Measurements from ENCODE around the gene SCAP. TPM values are rescaled to one million over a fixed set of nuclear protein-coding genes. Genes with fewer than 3 reads are reported as not detected.
A peak's percentile ranks its signal among the peaks of the same experiment; 100 is the strongest.

Gene SCAP
- total and polyA plus RNA-seq, 10 donors = 17.8 to 116 (median 91.9) TPM

DNA sequence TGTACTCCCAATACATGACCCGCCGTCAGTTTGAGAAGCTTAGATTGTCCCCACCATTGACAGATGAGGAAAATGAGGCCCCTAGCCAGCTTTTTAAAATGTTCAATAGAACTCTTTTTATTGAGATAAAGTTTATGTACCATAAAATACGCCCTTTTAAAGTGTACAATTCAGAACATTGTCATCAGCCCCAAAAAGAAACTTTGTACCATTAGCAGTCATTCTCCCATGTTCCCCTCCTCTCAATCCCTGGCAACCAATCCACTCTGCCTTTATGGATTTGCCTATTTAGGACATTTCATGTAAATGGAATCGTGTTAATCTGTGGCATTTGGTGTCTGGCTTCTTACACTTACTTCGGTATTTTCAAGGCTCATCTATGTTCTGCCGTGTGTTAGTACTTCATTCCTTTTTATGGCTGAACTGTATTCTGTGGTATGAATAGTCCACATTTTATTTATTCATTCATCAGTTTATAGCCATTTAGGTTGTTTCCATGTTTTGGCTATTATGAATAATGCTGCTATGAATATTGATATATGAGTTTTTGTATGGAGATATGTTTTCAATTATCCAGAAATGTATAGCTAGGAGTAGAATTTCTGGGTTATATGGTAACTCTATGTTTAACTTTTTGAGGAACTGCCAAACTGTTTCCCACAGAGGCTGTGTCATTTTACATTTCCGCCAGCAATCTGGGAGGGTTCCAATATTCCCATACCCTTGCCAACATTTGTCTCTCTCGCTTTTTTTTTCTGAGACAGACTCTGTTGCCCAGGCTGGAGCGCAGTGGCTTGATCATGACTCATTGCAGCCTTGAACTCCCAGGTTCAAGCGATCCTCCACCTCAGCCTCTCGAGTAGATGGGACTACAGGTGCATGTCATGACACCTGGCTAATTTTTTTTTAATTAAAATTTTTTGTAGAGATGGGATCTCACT is 110.3 kb downstream of the SCAP start:
- Histone ChIP-seq H3K4me3 (no peak overlapping the region), H3K27me3 (replicated peaks in 1 of 7) (no peaks in the 10 kb centered on the region), H3K9me3 (peaks cover 0 to 3% (median under 1%) of the 10 kb centered on the region in 8 donors), H3K4me1 (peaks cover 0 to 38% (median 15%) of the 10 kb centered on the region in 6 donors), H3K27ac (peak overlapping the region in 1 of 8 donors; percentile 1), H3K36me3 (no peaks in the 10 kb centered on the region)
- DNase-seq = no peak
- intact Hi-C loops (cut with DNase I; ENCODE audit: low total_unique reads) = no loop called here
- WGBS, 5 donors = 68 to 88% (median 75%) methylated on average over 11 of the region's 11 CpGs
- TF ChIP-seq POLR2AphosphoS5 (IDR thresholded peaks at IDR 0.05) (no peak), POLR2A (IDR thresholded peaks at IDR 0.05) (no peak)
- TF ChIP-seq, protein P1, sequence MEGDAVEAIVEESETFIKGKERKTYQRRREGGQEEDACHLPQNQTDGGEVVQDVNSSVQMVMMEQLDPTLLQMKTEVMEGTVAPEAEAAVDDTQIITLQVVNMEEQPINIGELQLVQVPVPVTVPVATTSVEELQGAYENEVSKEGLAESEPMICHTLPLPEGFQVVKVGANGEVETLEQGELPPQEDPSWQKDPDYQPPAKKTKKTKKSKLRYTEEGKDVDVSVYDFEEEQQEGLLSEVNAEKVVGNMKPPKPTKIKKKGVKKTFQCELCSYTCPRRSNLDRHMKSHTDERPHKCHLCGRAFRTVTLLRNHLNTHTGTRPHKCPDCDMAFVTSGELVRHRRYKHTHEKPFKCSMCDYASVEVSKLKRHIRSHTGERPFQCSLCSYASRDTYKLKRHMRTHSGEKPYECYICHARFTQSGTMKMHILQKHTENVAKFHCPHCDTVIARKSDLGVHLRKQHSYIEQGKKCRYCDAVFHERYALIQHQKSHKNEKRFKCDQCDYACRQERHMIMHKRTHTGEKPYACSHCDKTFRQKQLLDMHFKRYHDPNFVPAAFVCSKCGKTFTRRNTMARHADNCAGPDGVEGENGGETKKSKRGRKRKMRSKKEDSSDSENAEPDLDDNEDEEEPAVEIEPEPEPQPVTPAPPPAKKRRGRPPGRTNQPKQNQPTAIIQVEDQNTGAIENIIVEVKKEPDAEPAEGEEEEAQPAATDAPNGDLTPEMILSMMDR (IDR thresholded peaks at IDR 0.05 in 8 of 11, conservative IDR thresholded peaks at IDR 0.05 in 3 of 11) = no peak

Small RNAs within 50 kb of the gene (small RNA-seq; reads per million reads assigned to genes)
- 0 reads per million in 4 donors for gene AC099778.2

Other genes starting within 250 kb of the SCAP start
- 10 to 100 TPM in 2 of 7 donors, 1 to 10 TPM in 5; 3.9 to 15.8 (median 6.6) TPM for gene KIF9, start 193.1 kb downstream of the SCAP start, total RNA-seq
- 10 to 100 TPM in 1 of 3 donors, 1 to 10 TPM in 2; 3.8 to 12.3 (median 6.8) TPM for gene KIF9, start 193.1 kb downstream of the SCAP start, polyA plus RNA-seq
- 10 to 100 TPM; 22.0 to 44.6 (median 31.3) TPM for gene KLHL18, start 193.0 kb downstream of the SCAP start, total RNA-seq
- 10 to 100 TPM; 19.2 to 28.3 (median 26.9) TPM for gene KLHL18, start 193.0 kb downstream of the SCAP start, polyA plus RNA-seq
- 100 to 1,000 TPM in 1 of 7 donors, 10 to 100 TPM in 6; 27.8 to 195 (median 49.8) TPM for gene PTPN23, start 94.9 kb downstream of the SCAP start, total RNA-seq
- gene PTPN23, start 94.9 kb downstream of the SCAP start, polyA plus RNA-seq = 10 to 100 TPM in 1 of 3 donors, 1 to 10 TPM in 2; 5.0 to 19.1 (median 8.0) TPM
- gene ELP6, start 37.8 kb upstream of the SCAP start, total RNA-seq = 10 to 100 TPM; 16.6 to 31.9 (median 24.2) TPM
- gene ELP6, start 37.8 kb upstream of the SCAP start, polyA plus RNA-seq = 10 to 100 TPM; 24.8 to 35.6 (median 30.4) TPM
- gene CSPG5, start 102.9 kb upstream of the SCAP start, total RNA-seq = under 1 TPM in 4 of 7 donors, not detected in 3; 0.17 to 0.34 (median 0.23) TPM
- gene CSPG5, start 102.9 kb upstream of the SCAP start, polyA plus RNA-seq = under 1 TPM in 2 of 3 donors, not detected in 1; 0.09 to 0.10 TPM

Measured in spleen (tissue), 11 donors.